GM10847 (cell line): ENCODE results near the gene GARIN5A.

Experiments
- POLR2A ChIP-seq: IDR thresholded peaks from 2 replicates; pipeline ENCODE4 v1.6.1; 2011; ENCODE audit not compliant: insufficient read length; ENCODE audit errors: extremely low read depth

Gene GARIN5A

GRCh38 chr19:50449236-50449899 is 27.3 kb downstream of the GARIN5A start:
- no peak for TF ChIP-seq POLR2A

GRCh38 chr19:50447750-50448149 is 28.9 kb downstream of the GARIN5A start:
- TF ChIP-seq POLR2A = no peak

GRCh38 chr19:50447053-50447452 is 29.6 kb downstream of the GARIN5A start:
- no peak for TF ChIP-seq POLR2A

- no peak for TF ChIP-seq POLR2A
Observed at GRCh38 chr19:50444059-50444458, 32.6 kb downstream of the GARIN5A start.

GRCh38 chr19:50437862-50438449 is 38.7 kb downstream of the GARIN5A start:
- TF ChIP-seq POLR2A = no peak

GRCh38 chr19:50435627-50436026 is 41.0 kb downstream of the GARIN5A start:
- TF ChIP-seq POLR2A = no peak

GRCh38 chr19:50435221-50435620 is 41.4 kb downstream of the GARIN5A start:
- no peak for TF ChIP-seq POLR2A

- TF ChIP-seq POLR2A = no peak
Observed at GRCh38 chr19:50434525-50434924, 42.1 kb downstream of the GARIN5A start.

GRCh38 chr19:50433201-50434180 is 43.2 kb downstream of the GARIN5A start:
- TF ChIP-seq POLR2A = no peak

GRCh38 chr19:50432221-50433028 is 44.2 kb downstream of the GARIN5A start, which contains the start of gene MYBPC2:
MYBPC2 (plus strand) TSS chr19:50432892; CDS start chr19:50432954, 62 bp downstream.
- no peak for TF ChIP-seq POLR2A

GRCh38 chr19:50431343-50432220 is 45.1 kb downstream of the GARIN5A start:
- TF ChIP-seq POLR2A = peak; percentile 59

GRCh38 chr19:50430888-50431342 is 45.7 kb downstream of the GARIN5A start:
- no peak for TF ChIP-seq POLR2A

- TF ChIP-seq POLR2A = no peak
Observed at GRCh38 chr19:50428772-50429463, 47.7 kb downstream of the GARIN5A start.
